ENCODE results near the gene IGF1.

Gene IGF1

DNA sequence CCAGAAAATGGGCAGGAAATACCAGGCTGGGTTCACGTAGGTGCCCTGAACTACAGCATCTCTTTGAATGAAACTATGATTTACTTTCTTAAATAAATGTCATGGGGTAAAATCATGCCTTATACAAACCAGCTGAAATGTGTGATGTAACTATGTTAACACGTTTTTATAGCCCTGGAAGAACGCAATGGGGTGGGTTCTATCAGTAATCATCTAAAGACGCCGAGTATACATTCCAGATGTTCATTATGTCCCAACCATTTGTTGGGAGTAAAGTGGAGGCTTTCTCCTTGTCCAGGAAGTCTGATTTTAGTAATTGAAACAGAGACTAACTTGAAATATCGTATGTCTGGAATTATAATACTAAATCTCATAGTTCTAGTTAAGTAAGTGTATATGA, 16.2 kb upstream of the IGF1 start:
- DNase-seq (ENCODE audit: low spot score): no peak

DNA sequence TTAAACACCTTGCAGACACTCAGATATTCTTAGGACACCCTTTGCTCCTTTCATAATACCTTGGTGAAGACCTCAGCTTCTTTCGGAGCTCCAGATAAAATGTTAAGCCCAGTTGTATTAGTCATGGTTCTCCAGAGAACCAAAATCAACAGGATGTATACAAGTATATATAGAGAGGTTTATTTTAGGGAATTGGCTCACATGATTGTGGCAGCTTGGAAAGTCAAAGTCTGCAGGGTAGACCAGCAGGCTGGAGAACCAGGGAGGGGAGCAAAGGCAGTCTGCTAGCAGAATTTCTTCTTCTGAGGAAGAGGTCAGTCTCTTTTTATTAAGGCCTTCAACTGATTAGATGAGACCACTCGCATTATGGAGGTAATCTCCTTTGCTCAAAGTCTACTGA, 6.9 kb upstream of the IGF1 start:
- no peak for DNase-seq (ENCODE audit: low spot score)

DNA sequence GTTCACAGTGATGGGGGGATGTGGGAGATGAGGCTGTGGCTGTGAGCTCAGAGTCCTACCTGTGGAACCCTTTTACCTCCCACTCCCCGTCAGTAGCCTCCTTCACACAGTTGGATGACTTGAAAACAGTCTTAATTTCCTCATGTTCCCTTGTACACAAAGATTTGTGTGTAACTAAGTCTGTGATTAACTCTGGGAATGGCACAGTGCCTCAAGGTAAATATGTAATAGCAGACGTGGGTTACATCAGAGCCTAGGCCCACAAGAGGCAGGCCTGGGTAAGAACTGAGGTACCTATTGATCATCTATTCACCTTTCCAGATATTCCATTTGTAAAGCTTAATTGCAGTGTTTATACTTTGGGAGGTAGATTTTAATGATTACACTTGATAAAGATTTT, 5.8 kb upstream of the IGF1 start:
- no peak for DNase-seq (ENCODE audit: low spot score)

DNA sequence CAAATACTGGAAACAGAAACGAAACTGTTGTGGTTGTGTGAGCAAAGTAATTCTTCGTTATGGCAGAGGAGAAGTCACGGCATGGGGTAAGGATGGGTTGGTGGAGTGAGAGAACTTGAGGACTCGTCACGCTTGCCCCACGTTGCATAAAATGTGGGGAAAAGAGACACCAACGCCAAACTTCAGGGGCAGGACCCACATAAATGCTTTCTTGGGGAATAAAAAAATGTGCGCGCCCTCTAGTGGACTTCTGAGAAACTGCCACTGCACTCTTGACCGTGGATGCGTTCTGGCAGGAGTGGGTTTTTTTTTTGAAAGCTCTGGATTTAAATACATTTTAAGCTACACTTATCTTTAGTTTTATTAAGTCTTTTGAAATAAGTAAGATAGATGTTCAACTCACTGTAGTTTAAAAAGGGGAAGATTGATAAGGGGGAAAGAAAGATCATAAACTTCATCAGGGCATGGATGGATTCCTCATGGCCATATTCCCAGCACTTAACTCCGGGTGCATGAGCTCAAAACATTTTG, 4.1 kb upstream of the IGF1 start:
- peak; percentile 71 for DNase-seq (ENCODE audit: low spot score)

DNA sequence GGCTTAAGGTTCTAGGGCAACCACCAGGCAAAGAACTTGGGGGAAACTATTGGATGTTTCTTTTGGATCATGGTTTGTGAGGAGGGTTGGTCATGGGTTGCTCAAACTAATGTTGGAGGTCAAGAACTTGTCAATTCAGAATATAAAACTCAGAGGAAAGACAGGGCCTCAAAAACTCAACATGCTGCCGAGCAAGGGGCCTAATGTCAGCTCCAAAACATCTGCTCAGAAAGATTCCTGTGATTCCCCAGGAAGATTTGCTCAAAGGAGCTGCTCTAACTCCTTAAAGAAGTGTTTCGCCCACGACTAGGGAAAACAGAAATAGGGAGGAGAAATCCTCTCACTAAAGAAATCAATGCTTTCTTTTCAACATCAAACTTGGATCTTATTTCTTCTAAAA, 3.7 kb upstream of the IGF1 start:
- DNase-seq (ENCODE audit: low spot score): no peak

DNA sequence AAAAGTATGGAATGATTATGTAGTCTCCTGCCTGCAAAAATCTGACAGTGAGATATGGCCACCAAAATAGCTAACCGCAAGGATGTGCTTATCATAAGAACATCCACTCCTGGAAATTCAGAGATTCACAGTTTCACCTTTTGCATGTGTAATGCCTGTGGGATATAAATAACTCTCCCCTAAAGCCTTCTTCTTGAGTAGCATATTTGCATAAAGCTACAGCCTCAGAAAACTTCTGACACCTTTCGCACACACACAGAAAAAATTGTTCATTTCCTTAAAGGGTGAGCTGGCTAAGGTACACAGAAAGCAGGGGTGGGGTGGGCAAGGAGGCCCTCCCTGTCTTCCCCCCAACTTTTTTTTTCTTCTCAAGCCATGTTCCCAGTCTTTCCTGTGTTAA, 3.1 kb upstream of the IGF1 start:
- no peak for DNase-seq (ENCODE audit: low spot score)

DNA sequence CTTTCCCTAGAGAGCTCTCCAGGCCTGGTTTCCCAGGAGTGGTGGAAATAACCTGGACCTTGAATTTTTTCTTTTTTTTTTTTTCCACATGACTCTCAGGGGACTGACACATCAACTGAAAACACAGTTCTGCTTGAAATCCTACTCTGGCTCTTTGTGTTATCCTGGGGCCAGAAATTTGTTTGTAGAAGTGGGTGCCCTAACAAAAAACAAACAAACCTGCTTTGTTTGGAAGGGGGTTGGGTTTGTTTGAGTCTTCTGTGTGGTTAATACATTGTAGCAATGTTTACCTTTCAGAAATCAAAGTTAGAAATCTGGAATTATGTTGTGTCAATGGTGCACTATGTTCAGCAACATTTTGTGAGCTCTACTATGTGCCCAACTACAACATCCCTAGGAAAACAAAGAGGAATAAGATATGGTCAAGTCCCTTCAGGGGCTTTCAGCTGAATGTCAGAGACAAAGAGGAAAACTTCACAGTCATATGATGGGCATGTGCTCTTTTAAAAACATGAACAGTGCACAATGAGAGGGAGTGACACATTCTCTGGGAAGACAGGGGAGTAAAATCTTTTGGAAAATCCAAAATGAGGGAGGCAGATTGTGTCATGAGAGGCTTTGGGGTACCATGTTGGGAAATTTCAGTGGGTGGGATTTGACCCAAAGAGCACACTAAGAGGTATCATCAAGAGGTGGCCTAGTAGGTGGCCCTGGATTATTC, 1.5 kb upstream of the IGF1 start:
- no peak for DNase-seq (ENCODE audit: low spot score)

DNA sequence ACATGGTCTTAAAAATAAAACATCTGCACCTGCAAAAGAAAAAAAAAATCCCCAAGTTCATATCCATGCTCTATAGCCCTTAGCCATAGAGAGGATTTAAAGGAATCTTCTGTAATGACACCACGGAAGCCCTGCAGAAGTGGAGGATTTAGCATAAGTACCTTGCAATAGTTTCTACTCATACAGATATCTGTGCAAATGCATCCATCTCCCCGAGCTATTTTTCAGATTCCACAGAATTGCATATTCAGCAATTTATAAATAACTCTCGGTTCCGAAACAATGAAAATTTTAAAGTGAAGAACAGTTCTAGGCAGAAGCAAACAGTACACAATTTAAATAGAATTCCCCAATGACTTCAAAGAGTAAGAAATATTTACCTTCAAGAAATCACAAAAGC, 424 bp downstream of the IGF1 start:
- no peak for DNase-seq (ENCODE audit: low spot score)

DNA sequence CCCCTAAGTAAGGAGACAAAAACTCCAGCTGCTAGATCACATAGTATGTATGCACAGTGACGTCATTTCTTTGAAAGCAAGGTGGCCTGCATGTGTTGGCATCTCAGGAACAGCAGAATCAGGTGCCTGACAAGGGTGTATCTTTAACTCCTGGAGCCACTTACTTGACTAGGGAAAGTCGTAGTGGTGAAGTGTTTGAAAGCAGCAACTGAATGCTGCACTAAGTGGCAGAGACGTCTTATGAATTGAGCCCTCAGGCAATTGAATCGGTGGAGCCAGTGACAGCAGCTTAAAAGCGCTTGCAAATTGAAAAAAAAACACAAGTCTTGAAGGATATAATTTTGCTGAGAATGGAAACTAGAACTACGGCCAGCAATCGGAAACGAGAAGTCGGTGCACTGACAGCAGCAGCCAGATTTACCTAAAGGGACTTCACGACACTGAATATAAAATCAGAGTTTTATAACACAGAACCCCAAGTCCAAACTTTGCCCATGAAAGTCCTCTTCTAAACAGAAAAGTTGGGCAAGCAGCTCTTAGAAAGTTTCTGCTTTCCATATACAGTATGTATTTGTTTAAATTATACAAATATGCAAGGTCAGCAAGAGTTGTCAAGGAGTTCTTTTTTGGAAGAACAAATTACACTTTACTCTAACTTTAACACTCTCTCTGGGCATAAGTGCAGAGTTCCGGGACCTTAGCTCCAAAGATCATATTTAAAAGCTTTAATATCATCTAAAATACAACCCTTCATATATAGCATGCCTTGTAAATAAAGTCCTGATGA, 1.1 kb downstream of the IGF1 start:
- DNase-seq (ENCODE audit: low spot score): no peak

DNA sequence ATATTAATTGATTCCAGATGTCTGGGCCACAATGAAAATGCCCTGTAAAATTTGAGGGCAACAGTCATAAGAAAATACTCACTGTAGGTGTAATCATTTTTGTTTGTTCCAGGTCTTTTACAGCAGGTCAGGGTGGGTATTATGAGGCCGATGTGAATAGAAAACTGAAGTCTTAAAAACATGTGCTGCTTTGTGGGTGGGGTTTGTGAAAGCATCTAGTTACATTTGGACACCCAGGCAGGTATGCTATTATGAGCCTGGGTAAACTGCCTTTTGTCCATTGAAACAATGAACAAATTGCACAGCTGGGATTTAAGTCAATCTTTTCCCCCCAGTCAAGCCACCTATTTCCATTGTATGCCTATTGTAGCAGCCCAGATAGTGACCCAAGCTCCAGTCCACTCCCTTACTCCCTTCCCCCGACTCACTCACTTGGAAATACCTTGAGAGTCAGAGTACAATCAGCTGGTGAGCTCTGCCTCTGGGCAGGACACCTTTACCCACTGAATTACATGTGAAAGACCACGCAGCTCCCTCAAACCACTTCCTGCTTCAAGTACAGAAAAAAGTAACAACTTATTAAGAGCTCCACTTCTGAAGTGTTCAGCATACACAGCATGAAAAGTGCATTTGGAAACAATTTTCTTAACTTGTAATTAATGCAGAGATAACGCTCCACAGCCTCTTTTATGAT, 1.8 kb downstream of the IGF1 start:
- DNase-seq (ENCODE audit: low spot score): no peak

DNA sequence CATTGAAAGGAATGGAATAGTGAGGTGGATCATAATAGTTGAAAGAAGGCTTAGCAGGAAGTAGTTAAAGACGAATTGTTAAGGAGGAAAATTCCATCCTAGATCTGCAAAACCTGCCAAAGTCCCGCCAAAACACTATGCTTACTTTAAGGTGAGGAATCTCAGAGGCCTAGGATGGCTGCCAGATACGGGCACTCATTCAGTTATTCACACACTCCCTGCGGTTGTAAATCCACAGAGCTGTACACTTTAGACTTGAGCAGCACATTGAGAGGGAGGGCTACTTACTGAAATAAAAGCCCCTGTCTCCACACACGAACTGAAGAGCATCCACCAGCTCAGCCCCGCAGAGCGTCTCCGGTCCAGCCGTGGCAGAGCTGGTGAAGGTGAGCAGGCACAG, 5.0 kb downstream of the IGF1 start:
- no peak for DNase-seq (ENCODE audit: low spot score)

DNA sequence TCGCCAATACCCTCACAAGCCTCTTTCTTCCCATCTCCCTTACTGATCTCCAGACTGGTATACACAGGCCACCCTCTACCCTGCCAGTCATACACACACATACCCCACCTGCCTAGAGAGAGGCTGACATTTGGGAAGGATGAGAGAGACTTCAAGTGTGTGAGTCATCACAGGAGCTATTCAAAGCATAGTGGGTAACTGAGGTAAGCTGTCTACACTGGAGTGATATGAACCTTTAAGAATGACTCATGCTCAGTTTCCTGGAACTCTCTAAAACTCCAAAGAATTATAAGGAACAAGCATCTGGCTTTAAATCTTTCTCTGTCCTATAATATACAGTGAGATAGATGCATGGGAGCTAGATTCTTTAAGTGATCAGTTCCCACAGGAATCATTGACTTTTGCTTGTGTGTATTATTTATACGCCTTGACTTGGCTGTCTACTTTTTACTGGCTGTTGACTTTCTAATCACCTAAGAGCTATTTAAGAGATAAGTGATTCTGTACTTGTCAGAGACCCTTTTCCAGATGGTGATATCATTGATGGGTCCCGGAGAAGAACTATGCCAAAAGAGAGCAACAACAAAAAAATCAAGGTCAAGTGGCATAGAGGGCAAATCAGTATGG, 5.8 kb downstream of the IGF1 start:
- peak; percentile 22 for DNase-seq (ENCODE audit: low spot score)

DNA sequence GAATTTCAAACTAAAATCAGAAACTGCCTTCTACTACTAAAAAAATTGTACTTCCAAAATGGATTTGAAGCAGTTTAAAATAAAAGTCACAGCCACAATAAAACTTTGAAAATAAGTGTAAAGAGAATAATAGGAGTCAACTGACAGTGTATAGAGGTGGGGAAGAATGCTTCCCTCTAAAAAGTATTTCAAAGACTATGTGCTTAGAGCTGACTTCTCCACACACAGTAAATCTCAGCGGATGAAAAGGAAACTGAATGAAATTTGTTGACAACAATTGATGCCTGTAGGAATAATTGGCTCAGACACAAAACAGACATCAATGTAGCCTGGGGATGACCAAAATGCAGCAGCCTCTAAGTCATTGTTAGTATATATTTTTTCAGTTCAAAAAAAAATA, 7.9 kb downstream of the IGF1 start:
- no peak for DNase-seq (ENCODE audit: low spot score)

DNA sequence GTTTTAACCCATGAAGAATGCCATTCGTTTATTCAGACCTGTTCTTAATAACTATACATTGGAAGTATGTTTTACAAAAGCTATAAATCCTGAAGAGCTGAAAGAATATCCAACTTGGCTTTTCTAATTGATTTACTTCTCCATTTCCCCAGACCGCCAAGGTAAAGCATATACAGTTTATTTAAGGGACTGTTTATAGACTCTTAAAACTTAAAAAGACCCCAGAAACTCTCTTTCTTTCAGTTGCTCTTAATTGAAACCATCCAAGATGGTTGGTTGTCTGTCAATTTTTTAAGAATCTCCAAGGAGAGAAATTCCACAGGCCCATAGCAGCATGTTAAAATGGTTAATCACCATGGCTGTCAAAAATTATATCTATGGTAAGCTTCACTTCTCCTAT, 8.8 kb downstream of the IGF1 start:
- no peak for DNase-seq (ENCODE audit: low spot score)

DNA sequence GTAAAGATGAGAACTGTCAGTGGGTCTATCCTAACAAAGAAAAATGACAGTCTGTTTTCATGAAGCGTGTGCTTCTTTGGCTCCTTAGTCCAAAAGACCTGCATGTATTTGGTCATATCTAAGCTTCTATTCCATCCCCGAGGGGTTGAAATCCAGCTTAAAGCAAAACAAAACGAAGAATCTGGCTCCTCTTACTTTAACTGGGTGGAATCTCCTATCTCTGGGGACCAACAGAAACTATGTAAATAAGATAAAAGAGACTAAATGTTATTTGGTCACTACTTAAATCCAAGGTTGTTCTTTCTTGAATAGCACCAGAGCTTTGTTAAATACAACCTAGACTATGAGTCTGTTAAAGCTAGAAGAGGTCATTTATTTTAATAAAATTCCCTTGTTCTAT, 9.4 kb downstream of the IGF1 start:
- no peak for DNase-seq (ENCODE audit: low spot score)

DNA sequence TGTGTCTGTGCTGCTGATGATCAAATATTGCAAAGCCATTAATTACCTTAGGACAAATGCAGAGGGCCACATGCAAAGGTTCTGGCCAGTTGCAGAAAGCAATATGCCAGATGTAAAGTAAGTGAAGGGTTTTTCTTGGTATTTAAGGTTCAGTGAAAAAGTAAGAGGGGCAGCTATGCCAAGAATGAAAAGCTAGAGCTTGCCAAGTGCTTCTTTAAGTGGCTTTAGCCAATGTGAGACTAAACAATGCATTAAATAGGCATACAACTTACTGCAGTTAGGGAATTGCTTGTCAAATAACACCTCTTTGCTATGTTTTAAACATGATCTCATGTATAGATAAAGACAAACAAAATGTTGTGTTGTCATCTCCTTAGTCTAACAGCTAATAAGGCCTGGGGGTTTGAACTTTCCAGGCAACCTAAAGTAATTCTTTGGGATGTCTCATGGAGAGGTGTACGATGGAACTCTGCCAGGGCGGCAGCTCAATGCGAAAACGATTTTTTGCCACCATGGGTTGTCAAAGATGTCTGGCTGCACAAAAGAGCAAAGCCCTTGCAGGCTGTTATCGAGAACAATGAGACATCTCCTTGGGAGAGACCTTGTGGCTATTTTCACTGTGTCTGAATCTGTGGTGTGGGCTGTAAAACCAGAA, 12.0 kb downstream of the IGF1 start:
- no peak for DNase-seq (ENCODE audit: low spot score)

DNA sequence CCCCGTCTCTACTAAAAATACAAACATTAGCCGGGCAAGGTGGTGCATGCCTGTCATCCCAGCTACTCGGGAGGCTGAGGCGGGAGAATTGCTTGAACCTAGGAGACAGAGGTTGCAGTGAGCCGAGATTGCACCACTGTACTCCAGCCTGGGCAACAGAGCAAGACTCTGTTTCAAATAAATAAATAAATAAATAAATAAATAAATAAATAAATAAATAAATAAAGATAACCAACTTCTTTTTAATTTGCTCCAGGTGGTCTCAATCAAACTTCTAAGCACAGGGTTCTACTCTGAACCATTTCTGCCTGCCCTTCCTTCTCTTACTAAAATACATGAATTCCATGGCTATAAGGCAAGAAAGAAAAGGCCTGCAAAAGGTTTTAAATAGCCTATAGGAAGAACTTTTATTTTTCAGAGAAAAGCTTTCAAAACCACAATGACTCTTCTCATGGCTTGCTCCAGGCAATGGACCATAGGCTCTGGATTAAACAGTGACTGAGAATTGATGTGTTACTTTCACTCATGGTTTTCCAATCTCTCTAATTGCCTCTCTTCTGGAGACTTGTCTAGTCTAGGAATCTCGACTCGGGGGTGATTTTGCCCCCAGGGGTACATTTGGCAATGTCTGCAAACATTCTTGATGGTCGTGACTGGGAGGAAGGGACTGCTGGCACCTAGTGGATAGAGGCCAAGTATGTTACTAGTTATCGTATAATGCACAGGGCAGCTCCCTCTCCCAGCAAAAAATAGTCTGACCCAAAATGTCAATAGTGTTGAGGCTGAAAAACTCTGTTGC, 14.4 kb downstream of the IGF1 start:
- no peak for DNase-seq (ENCODE audit: low spot score)

DNA sequence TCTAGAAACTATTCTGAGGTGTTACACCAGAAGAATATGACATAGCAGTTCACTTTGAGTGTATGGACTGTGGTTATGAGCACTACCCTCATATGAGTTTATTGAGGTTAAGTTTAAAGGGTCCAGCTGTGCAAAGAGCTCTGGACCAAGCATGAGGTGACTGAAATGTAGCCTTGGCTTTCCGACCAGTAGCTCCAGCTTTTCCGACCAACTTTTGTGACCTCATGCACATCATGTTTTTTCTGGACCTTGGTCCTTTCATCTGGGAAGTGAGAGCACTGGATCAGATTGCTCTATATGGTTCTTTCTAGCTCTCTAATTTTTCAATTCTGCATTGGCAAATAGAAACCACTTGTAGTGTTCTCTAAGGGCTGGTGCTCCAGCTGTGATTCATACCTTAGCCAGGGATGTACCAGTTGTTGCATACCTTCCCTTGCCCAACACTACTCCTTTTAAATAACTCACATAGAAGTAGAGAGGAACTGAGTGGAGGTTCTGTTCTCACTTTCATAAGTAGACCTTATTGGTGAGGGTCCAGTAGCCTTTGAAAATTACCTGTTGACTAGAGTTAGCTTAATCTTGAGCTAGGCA, 16.6 kb downstream of the IGF1 start:
- no peak for DNase-seq (ENCODE audit: low spot score)

DNA sequence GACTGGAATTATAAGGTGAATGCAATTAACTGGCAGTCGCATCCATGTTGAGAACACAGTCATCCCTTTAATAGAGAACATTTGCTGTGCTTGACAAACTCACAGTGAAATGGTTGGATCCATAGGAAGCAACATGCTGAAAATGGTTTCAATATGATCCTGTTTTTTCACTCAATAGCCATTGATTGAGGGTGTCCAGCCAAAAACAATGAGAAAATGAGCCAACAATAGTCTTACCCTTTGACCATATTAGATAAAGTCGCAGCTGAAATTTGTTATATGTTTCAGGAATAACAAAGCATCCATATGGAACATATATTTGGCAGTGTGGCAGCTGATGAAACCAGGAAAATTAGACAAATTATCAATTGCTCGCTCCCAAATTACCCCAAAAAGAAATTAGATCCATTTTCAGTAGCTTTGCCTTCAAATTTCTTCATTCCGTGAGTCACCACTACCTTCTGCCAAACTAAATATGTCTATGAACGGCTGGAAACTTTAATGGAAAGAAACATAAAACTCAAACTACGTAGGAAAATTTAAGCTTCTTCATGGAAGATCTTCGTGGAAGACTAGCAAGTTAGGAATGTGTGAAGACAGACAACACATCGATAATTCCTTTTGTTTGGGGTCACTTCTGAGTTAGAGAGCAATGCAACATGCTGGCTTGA, 17.4 kb downstream of the IGF1 start:
- DNase-seq (ENCODE audit: low spot score): no peak

DNA sequence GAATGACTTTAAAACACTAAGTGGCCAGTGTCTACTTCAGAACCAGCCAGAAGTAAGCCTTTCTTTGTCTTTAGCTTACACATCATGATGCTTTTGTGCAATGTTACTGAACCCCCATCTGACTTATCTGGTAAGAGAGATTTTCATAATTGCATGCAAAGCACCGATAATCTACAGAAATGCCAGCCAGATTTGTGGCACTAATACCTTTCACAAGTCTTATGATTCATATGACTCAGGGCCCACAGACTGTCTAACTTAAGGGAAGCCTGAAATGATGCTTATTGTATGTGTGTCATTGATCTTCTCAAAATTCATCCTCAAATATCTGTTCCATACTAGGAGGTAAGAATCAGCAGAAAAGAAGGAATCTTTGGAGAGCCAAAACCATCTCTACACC, 18.0 kb downstream of the IGF1 start:
- no peak for DNase-seq (ENCODE audit: low spot score)
